Endodermal cell (in vitro differentiated cells): ENCODE results near the gene PCDH17. TPM values are rescaled to one million over a fixed set of nuclear protein-coding genes. Genes with fewer than 3 reads are reported as not detected.

Source experiments
- DNase-seq: peaks from one replicate; pipeline ENCODE4 v3.0.0-alpha.2; 2017
- H3K27ac ChIP-seq: 2 replicates; pipeline ENCODE4 v1.5.1; 2013; ENCODE audit warnings: mild to moderate bottlenecking, low read depth, low read length, moderate library complexity
- H3K27me3 ChIP-seq: 2 replicates; pipeline ENCODE4 v1.6.1; 2013; ENCODE audit warnings: mild to moderate bottlenecking, low read length, moderate library complexity; ENCODE audit not compliant: insufficient read depth, control insufficient read depth, poor library complexity, severe bottlenecking
- H3K36me3 ChIP-seq: 2 replicates; pipeline ENCODE4 v1.7.0; 2013; ENCODE audit warnings: mild to moderate bottlenecking, low read length, moderate library complexity; ENCODE audit not compliant: control insufficient read depth, insufficient read depth
- H3K4me1 ChIP-seq: one replicate; pipeline ENCODE4 v1.7.0; 2013; ENCODE audit warnings: low read length; ENCODE audit not compliant: control insufficient read depth, insufficient read depth
- H3K4me3 ChIP-seq: 2 replicates; pipeline ENCODE4 v1.5.1; 2013; ENCODE audit warnings: mild to moderate bottlenecking, low read length, moderate library complexity
- H3K9ac ChIP-seq: 2 replicates; pipeline ENCODE4 v1.6.1; 2013; ENCODE audit warnings: mild to moderate bottlenecking, low read length, moderate library complexity; ENCODE audit not compliant: poor library complexity, severe bottlenecking; ENCODE audit errors: extremely low read depth
- H3K9me3 ChIP-seq: 2 replicates; pipeline ENCODE4 v1.6.1; 2013; ENCODE audit warnings: mild to moderate bottlenecking, low read length, moderate library complexity; ENCODE audit not compliant: control insufficient read depth
- H3K27ac Mint-ChIP-seq: 2 replicates; pipeline ENCODE4 v1.8.0; 2020; ENCODE audit warnings: mixed read lengths
- H3K27me3 Mint-ChIP-seq: 2 replicates; pipeline ENCODE4 v1.8.0; 2021; ENCODE audit warnings: mild to moderate bottlenecking, mixed read lengths; ENCODE audit not compliant: insufficient read depth
- H3K36me3 Mint-ChIP-seq: 2 replicates; pipeline ENCODE4 v1.8.0; 2020; ENCODE audit warnings: low read depth, mixed read lengths
- H3K4me1 Mint-ChIP-seq: 2 replicates; pipeline ENCODE4 v1.8.0; 2020; ENCODE audit warnings: mixed read lengths
- H3K4me3 Mint-ChIP-seq: 2 replicates; pipeline ENCODE4 v1.8.0; 2020; ENCODE audit warnings: mild to moderate bottlenecking, moderate library complexity, mixed read lengths
- H3K9me3 Mint-ChIP-seq: 2 replicates; pipeline ENCODE4 v1.8.0; 2020; ENCODE audit warnings: mild to moderate bottlenecking, mixed read lengths
- CTCF ChIP-seq: fragments of 200-600 bp; sonication (generic); conservative IDR thresholded peaks from 2 replicates; pipeline ENCODE4 v1.5.0; 2021; ENCODE audit warnings: antibody characterized with exemption, mild to moderate bottlenecking
- WGBS, 2 experiments: methylation state at CpG; one replicate each; pipeline versions ENCODE4 v1.1.5 to v1.1.7; 2013; ENCODE audit warnings: missing lambda C conversion rate in 2 of 2, mixed read lengths in 1 of 2; ENCODE audit not compliant: insufficient coverage in 1 of 2, insufficient read length in 1 of 2; 5-methylcytosine and 5-hydroxymethylcytosine counted together
- total RNA-seq, 2 donors: library from RNA; stranded (reverse); fragmentation: NEBNext Ultra II Directional in 1 of 2; extraction: Animal tissue kit (Norgen Biotek cat#: 25700) in 1 of 2; gene quantifications; 2 replicates in 1 of 2; 3 replicates in 1 of 2; pipeline ENCODE4 v1.2.1, GENCODE V29; 2021

PCDH17 gene
- total RNA-seq, 2 donors from 2014 or later = 3.7 to 6.3 TPM

DNA sequence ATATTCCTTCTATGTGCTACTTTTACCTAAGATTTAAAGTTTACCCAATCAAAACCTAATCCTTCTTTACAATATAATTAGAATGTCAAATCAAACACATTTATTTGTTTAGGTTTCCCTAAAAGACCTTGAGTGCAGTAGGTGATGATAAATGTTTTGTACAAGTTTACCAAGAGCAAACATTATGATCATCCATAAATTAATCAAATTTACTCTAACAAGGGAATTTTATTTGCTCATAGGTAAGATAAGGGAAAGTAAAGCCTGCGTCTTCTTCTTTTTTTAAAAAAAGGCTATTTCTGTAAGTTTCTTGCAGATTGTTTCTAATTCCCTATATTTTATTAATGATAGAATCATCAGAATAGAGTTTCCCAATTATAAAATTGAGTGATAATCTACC lies 48.0 kb upstream of the PCDH17 start:
- no peaks in the 10 kb centered on the region for H3K27me3 Mint-ChIP-seq
- H3K9ac ChIP-seq = no peak overlapping the region
- H3K4me1 ChIP-seq = no peaks in the 10 kb centered on the region
- H3K4me3 Mint-ChIP-seq = no peak overlapping the region
- H3K36me3 ChIP-seq = no peaks in the 10 kb centered on the region
- H3K4me3 ChIP-seq = no peak overlapping the region
- no peaks in the 10 kb centered on the region for H3K36me3 Mint-ChIP-seq
- H3K27me3 ChIP-seq = no peaks in the 10 kb centered on the region
- no peak overlapping the region for H3K27ac Mint-ChIP-seq
- WGBS, 2 experiments = no CpG with 5 or more reads among the region's 1 CpG
- peaks cover 8% of the 10 kb centered on the region for H3K4me1 Mint-ChIP-seq
- no peak overlapping the region for H3K27ac ChIP-seq
- no peak for DNase-seq
- no peak for TF ChIP-seq CTCF
- H3K9me3 ChIP-seq = no peaks in the 10 kb centered on the region
- no peaks in the 10 kb centered on the region for H3K9me3 Mint-ChIP-seq

GRCh38 chr13:57588639-57589038 lies 42.9 kb upstream of the PCDH17 start:
- H3K36me3 Mint-ChIP-seq = no peaks in the 10 kb centered on the region
- H3K4me1 ChIP-seq = no peaks in the 10 kb centered on the region
- DNase-seq = no peak
- no peak overlapping the region for H3K9ac ChIP-seq
- H3K27ac ChIP-seq = no peak overlapping the region
- no peaks in the 10 kb centered on the region for H3K9me3 Mint-ChIP-seq
- no peaks in the 10 kb centered on the region for H3K36me3 ChIP-seq
- TF ChIP-seq CTCF = no peak
- H3K4me3 ChIP-seq = no peak overlapping the region
- no CpG with 5 or more reads among the region's 3 CpGs for WGBS, 2 experiments
- no peaks in the 10 kb centered on the region for H3K27me3 Mint-ChIP-seq
- H3K27ac Mint-ChIP-seq = no peak overlapping the region
- H3K4me3 Mint-ChIP-seq = no peak overlapping the region
- H3K4me1 Mint-ChIP-seq = peaks cover 4% of the 10 kb centered on the region
- H3K9me3 ChIP-seq = no peaks in the 10 kb centered on the region
- no peaks in the 10 kb centered on the region for H3K27me3 ChIP-seq

- H3K4me3 ChIP-seq = no peak overlapping the region
- H3K27ac ChIP-seq = no peak overlapping the region
- no CpG with 5 or more reads among the region's 1 CpG for WGBS, 2 experiments
- H3K36me3 Mint-ChIP-seq = no peaks in the 10 kb centered on the region
- no peak overlapping the region for H3K4me3 Mint-ChIP-seq
- no peaks in the 10 kb centered on the region for H3K27me3 ChIP-seq
- H3K27ac Mint-ChIP-seq = no peak overlapping the region
- H3K4me1 Mint-ChIP-seq = no peaks in the 10 kb centered on the region
- H3K9me3 Mint-ChIP-seq = no peaks in the 10 kb centered on the region
- no peaks in the 10 kb centered on the region for H3K4me1 ChIP-seq
- no peak overlapping the region for H3K9ac ChIP-seq
- no peak for TF ChIP-seq CTCF
- no peaks in the 10 kb centered on the region for H3K9me3 ChIP-seq
- no peaks in the 10 kb centered on the region for H3K36me3 ChIP-seq
- no peaks in the 10 kb centered on the region for H3K27me3 Mint-ChIP-seq
- DNase-seq = no peak
Observed at GRCh38 chr13:57595775-57596174, 35.8 kb upstream of the PCDH17 start.
